H4 (cell line): Measurements from ENCODE around the gene LIMS4. TPM values are rescaled to one million over a fixed set of nuclear protein-coding genes. Genes with fewer than 3 reads are reported as not detected.
"Not testable (repeated sequence)": the region's sequence is repeated elsewhere in the genome, so short reads cannot be mapped to it uniquely, and the experiment has no call there.

Experiments
- DNase-seq: peaks from one replicate; pipeline ENCODE4 v3.0.0-alpha.2; 2015; ENCODE audit warnings: low spot score
- total RNA-seq: library from RNA; depleted of rRNA; stranded (reverse); fragments of >200 nt; shearing (Covaris generic); gene quantifications from 2 replicates; pipeline ENCODE4 v1.2.3, GENCODE V29; 2014; rRNA removed

The LIMS4 gene
- total RNA-seq, 1 experiment from 2014 or later, result not detected

DNA sequence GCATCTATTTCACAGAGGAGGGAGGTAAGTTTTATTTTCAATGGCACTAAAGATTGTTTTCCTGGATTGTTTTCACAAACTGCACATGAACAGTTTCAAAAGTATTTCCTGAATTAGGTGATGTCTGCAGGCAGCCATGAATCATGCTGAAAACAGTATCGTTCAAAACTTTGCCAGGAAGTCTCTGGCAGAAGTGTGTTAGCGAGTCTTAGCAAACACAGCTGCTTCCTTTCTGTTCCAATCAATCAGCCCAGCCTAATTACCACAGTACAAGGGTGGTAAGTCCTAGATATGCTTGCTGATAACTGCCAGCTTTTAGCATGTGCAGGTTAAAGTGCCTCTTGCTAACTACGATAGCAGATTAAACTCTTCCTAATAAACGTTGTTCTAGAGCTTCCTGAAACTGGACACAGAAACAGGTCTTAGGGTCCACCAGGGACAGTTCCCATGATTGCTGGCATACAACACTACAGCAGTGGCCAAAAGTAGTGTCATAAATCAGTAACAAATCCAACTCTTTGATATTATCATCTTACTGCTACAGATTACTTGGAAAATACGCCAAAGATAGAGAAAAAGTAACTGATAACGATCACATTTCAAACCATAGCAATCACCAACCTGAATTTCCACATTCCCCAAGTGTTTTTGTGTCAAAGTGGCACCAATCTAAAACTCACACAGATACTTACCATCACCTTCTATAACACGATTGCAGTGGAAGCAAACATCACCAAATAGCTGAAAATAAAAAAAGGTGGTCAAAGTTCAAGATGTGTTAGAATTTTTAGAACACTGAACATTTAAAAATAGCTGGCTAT, 23.3 kb downstream of the LIMS4 start:
- not testable (repeated sequence) for DNase-seq

DNA sequence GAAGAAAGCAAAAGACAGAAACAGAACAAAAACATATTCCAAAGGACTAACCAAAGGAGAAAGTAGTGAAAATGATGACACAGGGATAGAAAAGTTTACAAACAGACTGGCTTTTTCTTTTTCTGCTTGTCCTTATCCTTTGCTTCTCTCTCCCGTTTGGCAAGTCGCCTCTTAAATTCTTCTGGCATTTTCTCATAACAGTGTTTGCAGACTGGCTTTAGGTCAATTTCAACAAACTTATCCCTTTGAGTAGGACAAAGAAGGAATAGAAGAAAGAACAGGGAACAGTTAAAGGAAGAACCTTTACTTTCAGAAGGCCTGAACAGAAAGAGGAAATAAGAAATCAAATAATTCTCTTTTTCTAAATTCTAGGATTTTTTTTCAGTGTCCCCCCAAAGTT, 26.0 kb downstream of the LIMS4 start:
- DNase-seq, result not testable (repeated sequence)

DNA sequence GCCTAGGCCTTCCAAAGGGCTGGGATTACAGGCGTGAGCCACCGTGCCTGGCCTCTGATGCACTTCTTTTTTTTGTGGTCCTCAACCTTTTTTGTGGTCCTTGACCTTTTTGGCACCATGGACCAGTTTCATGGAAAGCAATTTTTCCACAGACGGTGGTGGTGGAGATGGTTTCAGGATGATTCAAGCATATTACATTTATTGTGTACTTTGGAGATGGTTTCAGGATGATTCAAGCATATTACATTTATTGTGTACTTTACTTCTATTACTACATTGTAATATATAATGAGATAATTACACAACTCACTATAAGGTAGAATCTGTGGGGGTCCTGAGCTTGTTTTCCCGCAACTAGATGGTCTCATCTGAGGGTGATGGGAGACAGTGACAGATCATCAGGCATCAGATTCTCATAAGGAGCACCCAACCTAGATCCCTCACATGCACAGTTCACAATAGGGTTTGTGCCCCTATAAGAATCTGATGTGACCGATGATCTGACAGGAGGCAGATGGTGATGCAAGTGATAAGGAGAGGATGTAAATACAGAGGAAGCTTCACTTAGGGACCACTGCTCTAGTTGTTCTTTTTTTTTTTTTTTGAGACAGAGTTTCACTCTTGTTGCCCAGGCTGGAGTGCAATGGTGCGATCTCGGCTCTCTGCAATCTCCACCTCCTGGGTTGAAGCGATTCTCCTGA, 29.2 kb downstream of the LIMS4 start:
- DNase-seq, result not testable (repeated sequence)

DNA sequence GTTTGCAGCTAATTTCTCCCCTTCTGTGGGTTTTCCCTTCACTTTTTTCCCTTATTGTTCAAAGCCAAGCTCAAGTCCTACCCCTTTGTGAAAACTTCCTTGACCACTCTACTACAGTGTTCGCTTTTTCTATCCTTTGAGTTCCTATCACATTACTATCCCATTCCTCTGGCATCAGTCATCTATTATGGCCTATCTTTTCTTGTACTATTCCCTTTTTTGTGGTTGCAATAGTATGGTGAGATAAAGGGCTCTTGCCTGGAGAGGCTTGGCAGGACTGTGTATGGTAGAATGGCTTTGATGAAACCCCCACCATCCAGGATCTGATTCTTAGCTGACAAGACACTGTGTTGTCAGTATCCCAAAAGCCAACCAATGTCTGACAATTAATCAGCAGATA, 30.7 kb downstream of the LIMS4 start:
- not testable (repeated sequence) for DNase-seq

DNA sequence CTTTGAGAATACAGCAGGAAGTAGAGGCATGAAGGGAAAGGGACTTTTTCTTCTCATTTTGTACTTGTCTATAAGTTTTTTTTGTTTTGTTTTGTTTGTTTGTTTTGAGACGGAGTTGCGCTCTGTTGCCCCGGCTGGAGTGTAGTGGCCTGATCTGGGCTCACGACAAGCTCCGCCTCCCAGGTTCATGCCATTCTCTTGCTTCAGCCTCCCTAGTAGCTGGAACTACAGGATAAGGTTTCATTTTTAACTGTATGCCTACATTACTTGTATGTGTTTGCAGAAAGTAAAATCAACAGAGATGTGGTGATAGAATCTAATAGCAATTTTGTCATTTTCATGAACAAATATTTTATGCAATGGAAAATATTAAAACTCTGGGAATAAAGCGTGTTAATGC, 38.1 kb downstream of the LIMS4 start:
- not testable (repeated sequence) for DNase-seq

DNA sequence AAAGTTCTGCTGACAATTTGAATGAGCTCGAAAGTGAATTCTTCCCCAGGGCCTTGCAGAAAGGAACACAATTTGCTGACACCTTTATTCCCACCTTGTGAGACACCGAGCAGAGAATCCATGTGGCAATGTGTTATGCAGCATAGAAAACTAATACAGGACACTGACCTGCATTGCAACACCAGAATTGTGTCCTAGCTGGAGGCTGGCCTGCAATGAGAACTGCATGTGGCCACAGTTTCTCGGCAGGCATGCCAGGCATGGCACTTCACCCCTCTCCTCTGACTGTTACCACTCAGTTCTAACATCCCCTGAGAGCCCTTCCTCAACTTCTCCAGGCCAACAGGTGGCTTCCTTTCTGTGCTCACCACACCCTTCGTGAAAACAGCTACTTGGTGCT, 46.9 kb downstream of the LIMS4 start:
- not testable (repeated sequence) for DNase-seq

DNA sequence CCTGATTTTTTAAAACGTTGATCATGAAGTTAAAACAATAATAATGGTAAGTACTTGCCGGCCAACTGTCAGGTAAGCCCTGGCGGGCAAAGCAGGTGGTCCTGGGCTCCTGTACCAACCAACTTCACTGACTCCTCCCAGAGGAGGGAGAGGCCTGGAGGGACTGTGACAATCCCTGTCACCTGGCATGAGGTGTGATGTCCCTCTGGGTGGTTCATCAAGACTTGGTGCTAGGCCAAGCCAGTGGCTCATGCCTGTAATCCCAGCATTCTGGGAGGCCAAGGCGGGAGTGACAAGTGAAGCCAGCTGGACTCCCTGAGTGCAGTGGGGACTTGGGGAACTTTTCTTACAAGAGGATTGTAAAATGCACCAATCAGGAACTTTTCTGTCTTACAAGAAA, 48.2 kb downstream of the LIMS4 start:
- not testable (repeated sequence) for DNase-seq

DNA sequence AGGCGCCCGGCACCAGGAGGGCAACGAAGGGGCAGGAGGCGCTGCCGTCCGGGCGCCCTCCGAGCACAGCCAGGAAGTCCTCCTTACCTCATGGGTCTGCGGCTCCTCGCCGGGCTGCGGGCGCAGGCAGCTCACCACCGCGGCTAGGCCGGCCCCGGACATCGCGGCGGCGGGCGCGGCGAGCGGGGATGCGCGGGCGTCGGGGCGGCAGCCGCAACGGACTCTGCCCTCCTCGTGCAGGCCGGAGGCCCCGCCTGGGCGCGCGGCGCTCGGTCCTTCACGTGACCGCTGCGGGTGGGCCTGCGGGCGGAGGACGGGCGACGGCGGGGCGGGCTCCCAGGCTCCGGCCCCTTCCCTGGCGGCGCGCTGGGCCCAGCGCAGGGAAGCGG, 49.0 kb downstream of the LIMS4 start:
- not testable (repeated sequence) for DNase-seq

DNA sequence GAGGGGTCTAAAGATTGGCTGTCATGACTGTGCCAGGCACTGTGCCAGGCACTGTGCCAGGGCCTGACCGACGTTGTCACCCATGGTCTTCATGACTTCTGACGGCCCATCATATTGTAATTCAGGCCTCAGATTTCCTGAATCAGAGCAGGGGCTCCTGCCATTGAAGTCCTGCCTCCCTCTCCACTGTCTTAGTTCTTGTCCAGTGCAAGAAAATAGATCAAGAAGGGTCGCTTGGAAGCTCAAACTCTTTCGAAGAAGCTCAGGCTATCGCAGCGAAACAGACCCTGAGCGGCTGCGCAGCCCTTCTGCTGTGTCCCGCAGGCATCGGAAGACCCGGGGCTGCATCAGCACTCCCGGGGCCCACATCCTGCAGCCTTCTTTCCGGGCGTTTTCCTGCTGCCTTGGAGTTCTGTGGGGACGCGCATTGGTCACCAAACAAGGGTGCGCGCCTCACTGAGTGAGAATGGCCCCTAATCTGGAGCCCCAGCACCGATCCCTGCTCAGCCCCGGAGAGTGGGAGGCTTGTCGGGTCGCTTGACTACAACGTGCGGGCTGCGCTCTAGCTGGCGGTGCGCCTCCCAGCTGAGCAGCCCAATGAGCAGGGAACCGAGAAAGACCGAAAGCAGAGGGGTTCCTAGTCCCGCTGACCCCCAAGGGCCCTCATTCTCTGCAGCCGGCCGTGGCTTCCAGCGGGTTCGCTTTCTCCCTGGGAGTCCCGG, 49.6 kb downstream of the LIMS4 start:
- DNase-seq, result not testable (repeated sequence)

DNA sequence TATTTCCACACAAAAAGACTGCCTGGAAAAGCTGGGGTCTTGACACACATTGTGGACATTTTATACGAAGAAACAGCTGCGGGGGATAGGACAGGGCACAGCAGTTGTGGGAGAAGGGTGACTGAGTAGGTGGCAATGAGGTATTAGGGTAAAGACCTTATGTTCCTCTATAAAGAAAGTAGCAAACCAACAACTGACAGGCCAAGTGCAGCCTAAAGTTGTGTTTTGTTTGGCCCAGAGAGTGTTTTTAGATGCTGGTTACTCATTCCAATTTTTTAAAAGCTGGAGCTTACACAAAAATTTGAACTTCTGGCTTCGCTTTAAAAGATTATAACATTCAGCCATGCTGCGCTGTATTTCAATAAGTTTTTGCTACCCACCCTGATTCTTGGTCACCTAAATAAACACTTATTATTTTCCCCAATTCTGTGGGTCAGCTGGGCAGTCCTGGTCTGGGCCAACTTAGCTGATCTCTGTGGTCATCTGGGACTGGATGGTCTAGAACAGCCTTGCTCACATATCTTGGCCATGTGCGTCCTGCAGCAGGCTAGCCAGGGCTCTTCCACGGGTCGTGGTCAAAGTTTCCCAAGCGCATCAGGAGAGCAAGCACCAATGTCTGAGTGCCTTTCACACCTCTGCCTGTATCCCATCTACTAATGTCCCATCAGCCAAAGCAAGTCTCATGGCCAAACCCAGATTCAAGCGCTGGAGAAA, 51.8 kb downstream of the LIMS4 start:
- not testable (repeated sequence) for DNase-seq

DNA sequence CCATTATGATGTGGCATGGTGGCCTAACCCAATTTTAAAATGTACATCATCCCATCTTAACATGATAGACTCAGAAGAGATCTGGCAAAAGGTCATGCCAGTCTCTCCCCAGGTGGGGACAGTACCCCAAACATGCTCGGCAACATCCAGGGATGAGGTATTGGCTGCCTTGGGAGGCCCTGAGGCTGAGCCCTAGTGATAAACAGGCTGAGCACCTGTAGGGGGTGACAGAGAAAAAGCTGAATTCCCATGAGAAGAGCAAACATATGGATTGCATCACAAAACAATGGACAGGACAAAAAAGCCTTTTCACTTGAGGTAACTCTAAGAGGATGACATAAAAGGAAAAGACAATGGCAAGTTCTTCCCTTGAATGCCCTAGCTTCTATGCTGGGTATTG, 65.5 kb downstream of the LIMS4 start:
- DNase-seq, result not testable (repeated sequence)

DNA sequence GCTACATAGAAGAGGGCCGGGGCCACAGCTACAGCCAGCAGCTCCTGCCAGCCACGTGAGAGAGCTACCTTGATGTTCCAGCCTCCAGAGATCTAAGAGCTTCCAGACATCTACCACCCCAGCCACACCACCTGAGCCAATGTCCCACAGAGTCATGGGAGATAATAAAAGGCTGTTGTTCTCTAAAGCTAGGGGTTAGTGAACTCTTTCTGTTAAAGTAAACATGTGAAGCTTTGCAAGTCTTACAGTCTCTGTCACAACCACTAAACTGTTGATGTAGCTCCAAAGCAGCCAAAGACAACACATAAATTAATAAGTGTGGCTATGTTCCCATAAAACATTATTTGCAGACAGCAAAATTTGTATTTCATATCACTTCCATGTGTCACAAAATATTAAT, 67.6 kb downstream of the LIMS4 start:
- DNase-seq, result not testable (repeated sequence)

DNA sequence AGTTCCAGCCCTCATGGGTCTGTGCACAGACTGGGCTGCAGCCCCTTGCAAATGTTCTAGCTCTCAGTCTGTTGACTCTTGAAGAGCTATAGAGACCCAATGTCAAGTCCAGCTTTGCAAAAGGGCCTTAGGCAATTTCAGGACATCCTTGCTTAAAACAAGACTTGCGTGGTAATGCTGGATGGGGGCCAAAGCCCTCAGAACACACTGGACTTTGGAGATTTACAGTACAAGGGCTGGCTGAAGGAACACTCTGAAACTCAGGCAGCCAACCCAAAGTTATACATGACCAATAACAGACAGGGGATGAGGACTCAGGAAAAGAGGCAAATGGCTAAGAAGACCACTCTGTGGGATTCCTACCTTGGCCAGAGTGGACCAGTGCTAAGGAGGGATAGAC, 68.4 kb downstream of the LIMS4 start:
- DNase-seq, result not testable (repeated sequence)

DNA sequence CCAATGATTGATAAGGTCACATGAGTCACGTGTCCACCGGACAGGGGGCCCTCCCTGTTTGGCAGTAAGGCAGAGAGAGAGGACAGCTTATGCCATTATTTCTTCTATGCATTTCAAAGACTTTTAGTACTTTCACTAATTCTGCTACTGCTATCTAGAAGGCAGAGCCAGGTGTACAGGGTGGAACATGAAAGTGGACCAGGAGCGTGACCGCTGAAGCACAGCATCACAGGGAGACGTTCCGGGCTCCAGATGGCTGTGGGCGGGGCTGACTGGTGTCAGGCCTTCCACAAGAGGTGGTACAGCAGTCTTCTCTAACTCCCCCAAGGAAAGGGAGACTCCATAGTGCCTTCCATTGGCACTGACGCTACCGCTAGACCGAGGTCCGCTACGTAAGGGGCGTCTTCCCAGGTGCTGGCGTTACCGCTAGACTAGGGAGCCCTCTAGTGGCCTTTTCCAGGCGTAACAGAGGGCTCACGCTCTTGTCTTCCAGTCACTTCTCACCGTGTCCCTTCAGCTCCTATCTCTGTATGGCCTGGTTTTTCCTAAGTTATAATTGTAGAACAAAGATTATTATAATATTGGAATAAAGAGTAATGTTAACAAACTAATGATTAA, 71.5 kb downstream of the LIMS4 start:
- not testable (repeated sequence) for DNase-seq

DNA sequence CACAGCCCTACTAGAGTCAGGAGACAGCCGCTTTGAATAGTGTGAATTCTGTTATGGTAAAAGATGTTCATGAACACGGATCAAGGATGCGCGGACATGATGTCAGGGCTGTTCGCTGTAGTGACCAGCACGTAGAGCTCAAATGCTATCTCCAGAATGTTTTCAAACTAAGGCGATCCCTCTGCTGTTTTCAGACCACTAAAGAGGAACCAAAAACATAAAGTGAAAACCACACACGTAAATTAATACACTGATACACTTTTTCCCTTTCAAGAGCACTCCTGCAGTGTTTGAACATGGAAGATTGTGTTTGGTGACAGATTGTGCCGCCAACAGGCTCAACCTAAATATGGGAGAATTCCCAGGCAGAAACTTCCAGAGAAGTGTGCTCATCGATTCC, 73.2 kb downstream of the LIMS4 start:
- not testable (repeated sequence) for DNase-seq

DNA sequence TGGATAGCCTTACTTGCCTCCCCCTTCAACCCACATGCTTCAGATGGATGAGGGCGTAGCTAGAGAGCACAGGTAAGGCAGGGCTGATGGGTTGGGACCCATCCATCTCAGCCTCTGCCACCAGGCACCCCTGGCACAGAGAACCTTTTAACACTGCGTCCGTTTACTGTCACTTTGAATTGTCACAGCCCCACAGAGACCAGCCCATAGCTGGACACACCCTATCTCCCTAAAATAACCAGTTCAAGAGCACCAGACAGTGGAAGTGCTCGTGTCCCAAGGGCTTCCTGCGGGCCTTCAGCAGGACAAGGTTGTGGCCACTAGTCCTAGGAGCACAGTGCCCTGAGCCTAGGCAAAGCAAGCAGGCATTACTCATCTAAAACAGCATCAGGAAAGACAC, 76.6 kb downstream of the LIMS4 start:
- not testable (repeated sequence) for DNase-seq

Other genes starting within 250 kb of the LIMS4 start
- gene RGPD6, start 104.4 kb upstream of the LIMS4 start, total RNA-seq, result 6.3 and 8.3 TPM in 2 replicates
- 57.7 and 85.3 TPM in 2 replicates for gene BUB1, start 205.2 kb upstream of the LIMS4 start, total RNA-seq